ENCODE measurements around the gene PLEKHH1. TPM values are rescaled to one million over a fixed set of nuclear protein-coding genes. Genes with fewer than 3 reads are reported as not detected.

PLEKHH1 gene
- total and polyA plus RNA-seq, 11 donors, result 2.4 to 9.2 (median 5.2) TPM

DNA sequence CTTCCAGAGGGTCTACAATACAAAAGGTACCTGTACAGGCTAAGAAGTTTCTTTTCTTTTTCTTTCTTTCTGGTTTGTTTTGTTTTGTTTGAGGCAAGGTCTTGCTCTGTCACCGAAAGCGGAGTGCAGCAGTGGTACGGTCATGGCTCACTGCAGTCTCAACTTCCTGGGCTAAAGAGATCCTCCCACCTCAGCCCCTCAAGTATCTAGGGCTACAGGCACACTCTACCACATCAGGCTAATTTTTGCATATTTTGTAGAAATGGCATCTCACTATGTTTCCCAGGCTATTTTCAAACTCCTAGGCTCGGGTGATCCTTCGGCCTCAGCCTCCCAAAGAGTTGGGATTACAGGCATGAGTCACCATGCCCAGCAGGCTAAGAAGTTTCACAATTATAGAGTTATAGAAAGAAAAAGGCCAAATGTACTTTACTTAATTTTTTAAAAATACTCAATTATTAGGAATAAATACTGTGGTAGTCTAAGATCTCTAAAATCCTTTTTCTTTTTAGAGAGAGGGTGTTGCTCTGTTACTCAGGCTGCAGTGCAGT lies 70.0 kb downstream of the PLEKHH1 start:
- H3K27ac ChIP-seq, result no peak overlapping the region
- DNase-seq (no peak), ATAC-seq (no peak)
- 60 to 69% (median 63%) methylated on average over 5 of the region's 5 CpGs for WGBS, 4 donors
- no peaks in the 10 kb centered on the region for H3K9me3 ChIP-seq
- intact Hi-C loops (cut with DNase I), result loop anchor here in 1 of 10 donors (5.0 kb wide), 1 partner anchor 64 kb away; no protein-coding TSS in a partner anchor
- H3K27me3 ChIP-seq, result peaks cover 0 to 9% (median 0%) of the 10 kb centered on the region in 9 donors
- H3K36me3 ChIP-seq, result no peaks in the 10 kb centered on the region
- H3K4me3 ChIP-seq, result no peak overlapping the region
- TF ChIP-seq, protein P1, sequence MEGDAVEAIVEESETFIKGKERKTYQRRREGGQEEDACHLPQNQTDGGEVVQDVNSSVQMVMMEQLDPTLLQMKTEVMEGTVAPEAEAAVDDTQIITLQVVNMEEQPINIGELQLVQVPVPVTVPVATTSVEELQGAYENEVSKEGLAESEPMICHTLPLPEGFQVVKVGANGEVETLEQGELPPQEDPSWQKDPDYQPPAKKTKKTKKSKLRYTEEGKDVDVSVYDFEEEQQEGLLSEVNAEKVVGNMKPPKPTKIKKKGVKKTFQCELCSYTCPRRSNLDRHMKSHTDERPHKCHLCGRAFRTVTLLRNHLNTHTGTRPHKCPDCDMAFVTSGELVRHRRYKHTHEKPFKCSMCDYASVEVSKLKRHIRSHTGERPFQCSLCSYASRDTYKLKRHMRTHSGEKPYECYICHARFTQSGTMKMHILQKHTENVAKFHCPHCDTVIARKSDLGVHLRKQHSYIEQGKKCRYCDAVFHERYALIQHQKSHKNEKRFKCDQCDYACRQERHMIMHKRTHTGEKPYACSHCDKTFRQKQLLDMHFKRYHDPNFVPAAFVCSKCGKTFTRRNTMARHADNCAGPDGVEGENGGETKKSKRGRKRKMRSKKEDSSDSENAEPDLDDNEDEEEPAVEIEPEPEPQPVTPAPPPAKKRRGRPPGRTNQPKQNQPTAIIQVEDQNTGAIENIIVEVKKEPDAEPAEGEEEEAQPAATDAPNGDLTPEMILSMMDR (IDR thresholded peaks at IDR 0.05), result no peak
- no peak for TF ChIP-seq POLR2A (IDR thresholded peaks at IDR 0.05)
- peaks cover 0 to 16% (median 6%) of the 10 kb centered on the region in 12 donors for H3K4me1 ChIP-seq

DNA sequence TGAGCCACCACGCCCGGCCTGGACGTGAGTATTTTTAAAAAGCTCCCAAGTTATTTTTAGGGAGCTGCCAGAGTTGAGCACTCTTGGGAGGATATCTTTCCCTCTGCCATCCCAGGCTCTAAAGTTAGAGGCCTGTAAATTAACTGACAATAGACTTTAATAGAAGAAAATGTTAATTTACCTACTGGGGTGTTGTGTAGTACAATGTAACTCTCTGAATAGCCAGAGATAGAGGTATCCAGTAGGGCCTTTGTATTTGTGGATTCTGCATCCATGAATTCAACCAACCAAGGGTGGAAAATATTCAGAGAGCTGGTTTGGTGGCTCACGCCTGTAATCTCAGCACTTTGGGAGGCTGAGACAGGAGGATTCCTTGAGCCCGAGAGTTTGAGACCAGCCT lies 74.6 kb downstream of the PLEKHH1 start:
- WGBS, 4 donors, result 71 to 80% (median 73%) methylated on average over 5 of the region's 5 CpGs
- intact Hi-C loops (cut with DNase I), result no loop called here
- peaks cover 0 to 20% (median 0%) of the 10 kb centered on the region in 9 donors for H3K27me3 ChIP-seq

DNA sequence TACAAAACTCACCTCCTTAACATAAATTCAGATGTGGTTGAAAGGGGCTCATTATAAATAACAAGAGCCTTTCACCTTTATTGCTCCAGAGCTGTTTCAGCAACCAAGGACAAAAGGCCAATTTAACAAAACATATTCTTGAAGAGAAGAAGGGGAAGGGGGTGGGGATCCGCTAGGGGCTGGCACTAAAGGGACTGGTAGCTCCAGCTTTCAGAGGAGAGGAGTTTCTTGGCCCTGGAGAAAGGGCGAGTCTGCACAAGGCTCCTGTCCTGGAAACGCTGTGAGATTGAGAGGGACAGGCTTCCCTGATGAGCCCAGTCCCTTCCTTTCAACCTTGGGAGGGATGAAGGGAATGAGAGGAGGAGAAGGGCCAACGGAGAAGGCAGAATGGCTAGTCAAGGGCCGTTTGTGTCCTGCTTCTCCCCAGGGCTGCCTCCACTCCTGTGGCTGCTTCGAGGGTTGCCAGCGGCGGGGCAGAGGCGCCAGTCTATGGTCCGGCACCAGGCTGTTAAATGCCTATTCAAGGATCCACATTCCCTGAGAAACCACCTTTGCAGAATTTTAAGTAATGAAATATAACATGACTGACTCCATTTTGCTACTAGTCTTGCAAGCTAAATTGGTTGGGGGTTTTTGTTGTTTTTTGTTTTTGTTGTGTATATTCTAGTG lies 76.7 kb downstream of the PLEKHH1 start:
- DNase-seq, result no peak
- Histone ChIP-seq H3K4me1 (no peaks in the 10 kb centered on the region), H3K36me3 (no peaks in the 10 kb centered on the region), H3K27ac (no peak overlapping the region), H3K4me3 (no peak overlapping the region), H3K9me3 (no peaks in the 10 kb centered on the region), H3K27me3 (peaks cover 0 to 20% (median 0%) of the 10 kb centered on the region in 9 donors)
- 67 to 81% (median 79%) methylated on average over 10 of the region's 10 CpGs for WGBS, 4 donors
- intact Hi-C loops (cut with DNase I), result loop anchor here in 1 of 10 donors (10.0 kb wide), 1 partner anchor 95 kb away; the partner anchor contains the start of gene RDH12
- no peak for ATAC-seq
- TF ChIP-seq, protein P1 (IDR thresholded peaks at IDR 0.05), result no peak

More for the DNA sequence above, 74.6 kb downstream of the PLEKHH1 start:
- no peak for ATAC-seq
- no peaks in the 10 kb centered on the region for H3K4me1 ChIP-seq
- TF ChIP-seq, protein P1 (IDR thresholded peaks at IDR 0.05), result no peak
- no peak for TF ChIP-seq POLR2A (IDR thresholded peaks at IDR 0.05)
- no peak overlapping the region for H3K4me3 ChIP-seq
- no peak for DNase-seq
- H3K27ac ChIP-seq, result no peak overlapping the region
- H3K9me3 ChIP-seq, result no peaks in the 10 kb centered on the region
- no peaks in the 10 kb centered on the region for H3K36me3 ChIP-seq

DNA sequence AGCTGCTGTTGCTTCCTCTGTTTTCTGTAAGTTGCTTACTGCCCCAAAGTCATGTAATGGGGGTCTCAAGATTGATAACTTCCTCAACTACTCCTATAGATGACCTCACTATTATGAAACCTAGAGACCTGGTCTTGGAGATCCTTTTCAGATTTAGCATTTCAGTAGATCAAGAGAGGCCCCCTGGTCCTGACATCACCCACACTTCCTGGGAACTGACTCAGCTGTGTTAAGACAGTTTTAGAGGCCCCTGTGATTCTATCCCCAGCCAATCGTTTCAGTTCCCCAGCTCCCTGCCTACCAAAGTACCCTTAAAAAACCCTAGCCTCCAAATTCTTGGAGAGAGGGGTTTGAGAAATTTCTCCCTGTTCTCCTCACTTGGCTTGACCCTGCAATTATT lies 77.4 kb downstream of the PLEKHH1 start:
- Histone ChIP-seq H3K4me3 (no peak overlapping the region), H3K4me1 (no peaks in the 10 kb centered on the region), H3K9me3 (no peaks in the 10 kb centered on the region), H3K27me3 (peaks cover 0 to 20% (median 0%) of the 10 kb centered on the region in 9 donors), H3K27ac (no peak overlapping the region), H3K36me3 (no peaks in the 10 kb centered on the region)
- TF ChIP-seq, protein P1 (IDR thresholded peaks at IDR 0.05), result no peak
- TF ChIP-seq POLR2A (IDR thresholded peaks at IDR 0.05), result no peak
- no peak for ATAC-seq
- no peak for DNase-seq
- intact Hi-C loops (cut with DNase I), result loop anchor here in 1 of 10 donors (10.0 kb wide), 1 partner anchor 94 kb away; the partner anchor contains the start of gene RDH12
- WGBS, 4 donors, result 67 to 77% (median 76%) methylated on average over 1 of the region's 1 CpG
